Osteocyte (in vitro differentiated cells): ENCODE data around the gene RNF31. TPM values are rescaled to one million over a fixed set of nuclear protein-coding genes. Genes with fewer than 3 reads are reported as not detected.

ENCODE experiments used
- DNase-seq: peaks from one replicate; pipeline ENCODE4 v3.0.0; 2021; ENCODE audit warnings: mixed read lengths; ENCODE audit not compliant: unreplicated experiment; ENCODE audit errors: extremely low spot score
- H3K27ac Mint-ChIP-seq: one replicate; pipeline ENCODE4 v1.8.0; 2021; ENCODE audit warnings: mild to moderate bottlenecking, mixed read lengths; ENCODE audit not compliant: unreplicated experiment
- H3K27me3 Mint-ChIP-seq: one replicate; pipeline ENCODE4 v1.8.0; 2021; ENCODE audit warnings: mixed read lengths; ENCODE audit not compliant: unreplicated experiment
- H3K36me3 Mint-ChIP-seq: one replicate; pipeline ENCODE4 v1.8.0; 2021; ENCODE audit warnings: mixed read lengths; ENCODE audit not compliant: unreplicated experiment
- H3K4me1 Mint-ChIP-seq: one replicate; pipeline ENCODE4 v1.8.0; 2021; ENCODE audit warnings: mixed read lengths; ENCODE audit not compliant: unreplicated experiment
- H3K4me3 Mint-ChIP-seq: one replicate; pipeline ENCODE4 v1.8.0; 2021; ENCODE audit warnings: mild to moderate bottlenecking, moderate library complexity, mixed read lengths; ENCODE audit not compliant: unreplicated experiment
- H3K9me3 Mint-ChIP-seq: one replicate; pipeline ENCODE4 v1.8.0; 2021; ENCODE audit warnings: mixed read lengths; ENCODE audit not compliant: unreplicated experiment
- total RNA-seq: library from RNA; stranded (reverse); gene quantifications from 2 replicates; pipeline ENCODE4 v1.2.1, GENCODE V29; 2021
- TF ChIP-seq, protein P1 (sequence below): fragments of 200-600 bp; sonication (generic); IDR thresholded peaks from 2 replicates; pipeline ENCODE4 v1.5.0; 2021; ENCODE audit warnings: antibody characterized with exemption, mild to moderate bottlenecking, moderate library complexity

Gene RNF31
- total RNA-seq, 1 donor from 2014 or later = 65.9 TPM

DNA sequence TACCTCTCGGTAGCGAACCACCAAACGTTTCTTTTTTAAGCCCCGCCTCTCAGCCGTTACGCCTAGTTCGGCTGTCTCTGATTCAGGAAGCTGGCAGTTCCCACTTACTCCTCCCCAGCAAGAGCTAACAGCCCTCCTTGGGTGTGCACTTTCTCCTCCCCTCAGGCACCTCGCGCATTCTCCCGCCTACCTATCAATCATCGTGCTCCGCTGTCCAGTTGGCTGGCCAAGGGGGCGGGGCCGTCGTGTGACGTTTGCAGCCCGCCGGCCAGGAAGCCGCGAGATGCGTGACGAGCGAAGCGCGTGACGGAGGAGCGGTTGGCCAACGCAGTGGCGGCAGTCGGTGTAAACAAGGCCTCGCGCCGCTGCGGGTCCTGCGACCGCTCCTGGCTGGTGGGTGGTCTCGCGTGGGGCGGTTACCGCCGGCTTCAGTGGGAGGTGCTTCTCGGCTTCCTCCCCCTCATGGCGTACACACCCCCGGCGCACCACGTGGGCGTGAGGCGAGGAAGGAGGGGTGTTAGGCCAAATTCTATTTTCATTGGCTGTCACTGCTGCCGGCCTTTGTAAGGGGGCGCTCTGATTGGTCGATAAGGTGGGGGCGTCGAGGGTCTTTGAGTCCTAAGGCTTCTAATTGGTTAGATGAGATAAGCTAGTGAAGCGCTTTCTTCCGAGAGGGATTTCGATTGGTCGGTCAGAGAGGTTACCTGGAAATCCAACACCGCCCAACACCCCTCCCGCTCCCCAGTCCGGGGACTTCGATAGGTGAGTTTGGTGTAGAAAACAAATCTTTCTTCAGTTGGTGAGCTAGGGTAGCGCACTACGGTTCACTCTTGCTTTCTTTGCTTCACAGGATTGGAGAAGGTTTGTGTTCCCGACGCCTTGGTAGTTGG is 32.5 kb upstream of the RNF31 start, which contains the start of the genes DCAF11 and NRL:
TSS of gene DCAF11 (plus strand) at position 246 of the 890 bp plus-strand sequence. CDS start 818 bp downstream, outside the sequence.
TSS of gene NRL (minus strand) at position 418 of the 890 bp plus-strand sequence. CDS start 32,101 bp downstream, outside the sequence.
- Mint-ChIP-seq H3K9me3 (no peaks in the 10 kb centered on the region), H3K27ac (peak within 1 kb of the TSS; percentile 99), H3K4me1 (peaks cover 14% of the 10 kb centered on the region), H3K4me3 (peak within 1 kb of the TSS; percentile 95), H3K36me3 (peaks cover 17% of the 10 kb centered on the region), H3K27me3 (no peaks in the 10 kb centered on the region)
- peak; percentile 100 for DNase-seq
- TF ChIP-seq, protein P1, sequence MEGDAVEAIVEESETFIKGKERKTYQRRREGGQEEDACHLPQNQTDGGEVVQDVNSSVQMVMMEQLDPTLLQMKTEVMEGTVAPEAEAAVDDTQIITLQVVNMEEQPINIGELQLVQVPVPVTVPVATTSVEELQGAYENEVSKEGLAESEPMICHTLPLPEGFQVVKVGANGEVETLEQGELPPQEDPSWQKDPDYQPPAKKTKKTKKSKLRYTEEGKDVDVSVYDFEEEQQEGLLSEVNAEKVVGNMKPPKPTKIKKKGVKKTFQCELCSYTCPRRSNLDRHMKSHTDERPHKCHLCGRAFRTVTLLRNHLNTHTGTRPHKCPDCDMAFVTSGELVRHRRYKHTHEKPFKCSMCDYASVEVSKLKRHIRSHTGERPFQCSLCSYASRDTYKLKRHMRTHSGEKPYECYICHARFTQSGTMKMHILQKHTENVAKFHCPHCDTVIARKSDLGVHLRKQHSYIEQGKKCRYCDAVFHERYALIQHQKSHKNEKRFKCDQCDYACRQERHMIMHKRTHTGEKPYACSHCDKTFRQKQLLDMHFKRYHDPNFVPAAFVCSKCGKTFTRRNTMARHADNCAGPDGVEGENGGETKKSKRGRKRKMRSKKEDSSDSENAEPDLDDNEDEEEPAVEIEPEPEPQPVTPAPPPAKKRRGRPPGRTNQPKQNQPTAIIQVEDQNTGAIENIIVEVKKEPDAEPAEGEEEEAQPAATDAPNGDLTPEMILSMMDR = no peak

DNA sequence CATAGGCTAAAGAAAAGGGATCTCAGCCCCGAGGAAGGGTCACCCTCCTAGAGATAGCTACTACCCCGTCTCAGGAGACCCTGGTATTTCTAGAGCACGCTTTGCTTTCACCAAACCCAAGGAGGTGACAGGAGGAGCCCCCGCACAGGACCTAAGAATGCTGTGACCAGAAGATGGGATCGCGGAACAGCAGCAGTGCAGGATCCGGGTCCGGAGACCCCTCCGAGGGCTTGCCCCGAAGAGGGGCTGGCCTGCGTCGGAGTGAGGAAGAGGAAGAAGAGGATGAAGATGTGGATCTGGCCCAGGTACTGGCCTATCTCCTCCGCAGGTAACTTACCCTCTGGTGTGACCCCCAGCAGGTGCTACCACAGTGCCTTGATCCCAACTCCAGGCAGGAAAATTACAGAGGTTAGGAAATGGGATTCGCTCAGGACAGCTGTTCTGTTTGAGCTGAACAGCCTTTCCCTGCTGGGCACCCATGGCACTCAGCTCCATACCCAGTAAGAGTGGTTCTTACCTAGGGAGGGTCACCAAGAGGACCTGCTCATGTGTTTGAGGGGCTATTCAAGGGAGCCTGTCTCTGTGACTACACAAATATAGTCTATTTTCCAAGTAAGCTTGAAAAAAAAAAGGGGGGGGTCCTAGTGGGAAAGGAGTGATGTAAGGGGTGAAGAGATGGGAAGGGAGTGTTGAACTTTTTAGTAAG is 31.7 kb upstream of the RNF31 start:
- Mint-ChIP-seq H3K36me3 (peaks cover 20% of the 10 kb centered on the region), H3K9me3 (no peaks in the 10 kb centered on the region), H3K4me1 (peaks cover 14% of the 10 kb centered on the region), H3K4me3 (peak overlapping the region; percentile 95), H3K27ac (peak overlapping the region; percentile 99), H3K27me3 (no peaks in the 10 kb centered on the region)
- TF ChIP-seq, protein P1 = no peak
- DNase-seq = no peak

DNA sequence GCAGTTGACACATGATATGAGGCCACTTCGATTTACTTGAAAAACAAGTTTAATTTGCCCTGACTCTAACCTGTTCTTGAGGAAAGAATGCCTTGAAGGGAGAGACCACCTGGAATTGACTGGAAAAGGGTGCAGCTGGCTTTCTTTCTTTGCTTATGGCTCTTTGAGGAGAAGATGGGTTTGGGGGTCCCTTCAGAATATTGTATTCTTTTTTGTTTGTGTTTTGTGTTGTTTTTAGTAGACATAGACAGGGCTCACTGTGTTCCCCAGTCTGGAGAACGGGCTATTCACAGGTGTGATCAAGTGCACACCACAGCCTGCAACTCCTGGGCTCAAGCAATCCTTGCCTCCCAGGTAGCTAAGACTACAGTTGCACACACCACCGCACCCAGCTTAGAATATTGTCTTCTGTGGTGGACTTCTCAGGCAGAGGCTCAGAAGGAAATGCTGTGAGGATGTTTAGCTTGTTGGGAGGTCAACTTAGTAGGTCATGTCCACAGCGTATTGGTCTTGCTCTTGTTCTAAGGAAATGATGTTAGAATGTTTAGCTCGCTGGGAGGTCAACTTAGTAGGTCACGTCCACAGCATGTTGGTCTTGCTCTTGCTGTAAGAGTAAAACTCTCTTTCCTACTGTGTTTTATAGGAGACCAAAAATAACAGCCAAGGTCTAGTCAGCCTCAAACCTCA is 31.0 kb upstream of the RNF31 start:
- Mint-ChIP-seq H3K27ac (no peak overlapping the region), H3K4me3 (peak overlapping the region; percentile 95), H3K9me3 (no peaks in the 10 kb centered on the region), H3K4me1 (peaks cover 14% of the 10 kb centered on the region), H3K27me3 (no peaks in the 10 kb centered on the region), H3K36me3 (peaks cover 24% of the 10 kb centered on the region)
- TF ChIP-seq, protein P1 = no peak
- no peak for DNase-seq

DNA sequence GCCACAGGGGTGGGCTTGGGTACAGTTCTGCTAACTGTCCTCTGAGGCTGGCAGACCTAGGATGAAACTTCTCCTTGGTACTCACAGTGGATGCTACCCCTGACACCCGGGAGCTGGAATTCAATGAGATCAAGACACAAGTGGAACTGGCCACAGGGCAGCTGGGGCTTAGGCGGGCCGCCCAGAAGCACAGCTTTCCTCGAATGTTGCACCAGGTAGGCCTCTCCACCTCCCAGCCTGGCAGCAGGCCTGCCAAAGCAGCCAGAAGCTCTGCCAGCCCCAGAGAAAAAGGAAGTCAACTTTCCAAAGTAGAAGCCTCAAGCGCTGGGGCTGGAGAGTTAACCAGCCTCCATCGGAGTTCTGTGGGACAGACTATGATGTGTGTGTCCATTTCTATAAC is 30.1 kb upstream of the RNF31 start:
- no peak overlapping the region for H3K27ac Mint-ChIP-seq
- H3K27me3 Mint-ChIP-seq = no peaks in the 10 kb centered on the region
- TF ChIP-seq, protein P1 = no peak
- no peak overlapping the region for H3K4me3 Mint-ChIP-seq
- H3K9me3 Mint-ChIP-seq = no peaks in the 10 kb centered on the region
- no peak for DNase-seq
- H3K4me1 Mint-ChIP-seq = peaks cover 14% of the 10 kb centered on the region
- peaks cover 29% of the 10 kb centered on the region for H3K36me3 Mint-ChIP-seq
